GM18511 (cell line): Measurements from ENCODE around the gene FMNL3.

Source experiments
- ATAC-seq: cut with Tn5 transposase; IDR thresholded peaks from one replicate; pipeline ENCODE4 v1.9.1; 2021; ENCODE audit warnings: mild to moderate bottlenecking, moderate library complexity; ENCODE audit not compliant: unreplicated experiment

FMNL3 gene

GRCh38 chr12:49675137-49675536, 32.1 kb downstream of the FMNL3 start:
- no peak for ATAC-seq

DNA sequence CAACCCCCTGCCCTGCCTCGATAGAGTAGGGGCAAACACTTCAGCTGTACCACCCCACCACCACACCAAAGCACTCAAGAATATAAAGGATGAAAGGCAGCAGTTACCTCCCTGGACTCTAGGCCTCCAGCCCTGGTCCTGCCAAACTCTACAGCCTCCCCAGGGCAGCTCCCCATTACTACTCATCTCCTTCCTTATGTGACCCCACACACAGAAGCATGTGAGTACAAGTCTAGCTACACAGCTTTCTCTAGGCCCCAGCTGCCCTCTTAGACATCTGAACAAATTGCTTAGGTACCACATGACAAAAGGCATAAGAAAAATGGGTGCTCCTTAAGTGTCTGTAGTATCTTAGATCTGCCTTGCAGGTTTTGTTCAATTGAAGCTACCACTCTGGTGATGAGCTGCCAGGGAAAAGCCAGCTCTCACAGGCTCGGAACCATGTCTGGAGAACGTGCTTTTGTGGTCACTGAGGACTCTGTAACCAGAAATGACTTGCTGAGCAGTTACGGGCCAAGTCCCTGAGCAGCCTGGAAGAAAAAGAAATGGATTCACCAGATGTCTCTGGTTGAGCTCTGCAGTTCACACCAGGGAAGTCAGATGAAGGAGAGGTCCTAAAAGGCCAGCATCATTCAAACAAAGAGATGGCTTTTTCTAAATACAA, 32.8 kb downstream of the FMNL3 start:
- no peak for ATAC-seq

- no peak for ATAC-seq
Measured at GRCh38 chr12:49673446-49674317, 33.5 kb downstream of the FMNL3 start.

DNA sequence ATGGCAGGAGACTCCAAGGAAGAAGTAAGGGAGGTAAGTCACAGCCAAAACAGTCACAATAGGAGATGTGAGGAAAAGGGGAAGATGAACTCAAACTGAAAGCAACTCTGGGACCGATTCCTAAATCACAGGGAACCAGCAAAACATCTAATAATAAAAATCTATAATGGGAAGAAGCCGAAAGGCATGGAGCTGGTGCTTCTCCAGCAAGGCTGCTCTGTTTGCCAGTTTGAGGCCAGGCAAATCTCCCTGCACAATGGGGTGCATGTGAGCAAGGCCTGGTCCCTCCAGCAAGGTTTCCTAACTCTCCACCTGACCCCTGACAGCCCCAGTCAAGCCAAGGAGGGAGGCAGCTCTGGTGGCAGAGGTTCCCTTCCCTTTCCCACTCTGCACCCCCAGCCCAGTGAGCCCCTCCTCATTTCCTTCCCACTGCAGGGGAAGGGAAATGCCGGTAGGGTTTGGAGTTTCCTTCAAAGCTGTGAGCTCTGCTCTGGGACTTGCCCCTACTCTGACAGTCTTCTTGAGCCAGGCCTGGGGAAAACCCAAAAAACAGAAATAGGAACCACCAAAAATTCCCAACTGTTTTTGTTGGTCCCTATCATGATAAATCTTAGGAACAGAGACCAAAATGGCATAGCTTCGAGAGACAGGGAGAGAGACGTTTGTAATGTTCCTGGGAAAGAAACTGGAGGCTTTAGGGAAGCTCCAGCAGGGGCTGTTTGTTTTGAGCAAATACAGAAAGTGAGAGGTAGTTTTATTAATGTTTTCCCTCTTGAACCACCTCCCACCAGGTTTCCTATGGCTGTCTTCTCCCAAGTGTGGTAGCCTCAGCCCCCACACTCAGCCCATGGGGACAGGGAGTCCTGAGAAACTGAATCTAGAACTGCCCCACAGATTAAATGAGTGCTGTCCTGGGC, 34.6 kb downstream of the FMNL3 start:
- no peak for ATAC-seq

- ATAC-seq, result no peak
Measured at GRCh38 chr12:49671031-49671765, 36.0 kb downstream of the FMNL3 start.

- no peak for ATAC-seq
Measured at GRCh38 chr12:49669796-49670195, 37.4 kb downstream of the FMNL3 start.

GRCh38 chr12:49667325-49668090, 39.7 kb downstream of the FMNL3 start:
- ATAC-seq, result no peak

DNA sequence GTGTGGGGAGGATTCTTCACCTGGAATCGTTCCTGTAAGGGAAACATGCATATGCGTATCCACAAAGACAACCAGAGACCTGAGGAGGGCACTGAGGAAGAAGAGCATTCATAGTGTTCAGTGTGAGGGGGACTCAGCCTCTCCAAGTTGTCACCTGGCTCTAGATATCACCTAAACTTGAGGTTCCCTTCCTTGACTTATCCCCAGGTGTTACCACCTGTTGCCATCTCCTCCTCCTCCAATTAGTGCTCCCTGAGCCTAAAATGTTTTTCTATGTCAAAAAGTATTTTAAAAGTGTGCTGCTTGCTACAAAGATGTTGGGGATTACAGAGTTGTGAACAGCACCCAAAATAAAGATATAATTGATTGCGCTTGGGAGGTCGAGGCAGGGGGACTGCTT, 41.0 kb downstream of the FMNL3 start:
- no peak for ATAC-seq

DNA sequence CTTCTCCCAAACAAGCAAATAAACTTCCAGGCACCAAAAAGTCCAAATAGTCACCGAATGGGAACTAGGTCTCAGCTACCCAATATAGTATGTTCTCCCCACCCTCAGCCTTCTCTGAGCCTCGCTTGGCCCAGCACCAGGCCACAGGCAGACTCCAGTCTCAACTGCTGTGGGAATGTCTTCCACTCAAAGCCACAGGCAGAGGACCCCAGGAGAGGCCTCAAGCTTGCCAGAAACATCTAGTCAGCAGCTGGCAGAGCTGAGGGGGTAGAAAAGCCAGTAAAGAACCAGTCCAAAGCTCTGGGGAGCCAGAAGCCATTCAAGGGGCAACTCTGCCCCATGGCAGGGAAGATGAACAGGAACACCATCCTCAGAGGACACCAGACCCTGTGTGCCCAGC, 41.8 kb downstream of the FMNL3 start:
- no peak for ATAC-seq

DNA sequence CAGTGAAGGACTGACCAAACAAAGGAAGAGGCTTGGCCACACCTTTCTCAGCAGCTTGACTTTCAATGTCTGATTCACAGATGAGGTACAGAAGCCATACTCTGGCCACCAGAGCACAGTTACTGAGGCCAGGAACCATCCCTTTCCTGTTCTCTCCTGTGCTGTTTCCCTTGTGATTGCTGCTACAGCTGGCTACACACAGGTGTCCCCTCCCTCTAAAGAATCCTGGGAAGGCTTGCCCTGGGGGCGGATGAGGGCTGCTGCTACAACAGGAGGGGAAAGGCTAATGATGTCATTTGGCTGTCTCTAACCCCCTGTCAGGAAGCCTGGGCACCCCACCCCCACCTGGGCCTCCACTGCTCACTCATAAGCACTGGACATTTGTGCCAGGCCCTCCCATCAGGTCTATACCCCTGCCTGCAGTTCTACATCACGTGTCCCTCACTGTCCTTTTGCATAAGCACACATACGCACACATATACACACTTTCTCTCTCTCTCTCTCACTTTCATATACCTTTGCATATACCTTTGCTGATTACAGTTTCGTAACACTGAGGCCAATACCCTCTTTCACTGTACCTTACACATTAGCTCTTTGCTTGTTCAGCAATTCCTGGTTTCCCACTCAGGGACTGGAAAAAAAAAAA, 42.5 kb downstream of the FMNL3 start:
- peak; percentile 59 for ATAC-seq

- ATAC-seq, result no peak
Measured at GRCh38 chr12:49664167-49664566, 43.0 kb downstream of the FMNL3 start.

DNA sequence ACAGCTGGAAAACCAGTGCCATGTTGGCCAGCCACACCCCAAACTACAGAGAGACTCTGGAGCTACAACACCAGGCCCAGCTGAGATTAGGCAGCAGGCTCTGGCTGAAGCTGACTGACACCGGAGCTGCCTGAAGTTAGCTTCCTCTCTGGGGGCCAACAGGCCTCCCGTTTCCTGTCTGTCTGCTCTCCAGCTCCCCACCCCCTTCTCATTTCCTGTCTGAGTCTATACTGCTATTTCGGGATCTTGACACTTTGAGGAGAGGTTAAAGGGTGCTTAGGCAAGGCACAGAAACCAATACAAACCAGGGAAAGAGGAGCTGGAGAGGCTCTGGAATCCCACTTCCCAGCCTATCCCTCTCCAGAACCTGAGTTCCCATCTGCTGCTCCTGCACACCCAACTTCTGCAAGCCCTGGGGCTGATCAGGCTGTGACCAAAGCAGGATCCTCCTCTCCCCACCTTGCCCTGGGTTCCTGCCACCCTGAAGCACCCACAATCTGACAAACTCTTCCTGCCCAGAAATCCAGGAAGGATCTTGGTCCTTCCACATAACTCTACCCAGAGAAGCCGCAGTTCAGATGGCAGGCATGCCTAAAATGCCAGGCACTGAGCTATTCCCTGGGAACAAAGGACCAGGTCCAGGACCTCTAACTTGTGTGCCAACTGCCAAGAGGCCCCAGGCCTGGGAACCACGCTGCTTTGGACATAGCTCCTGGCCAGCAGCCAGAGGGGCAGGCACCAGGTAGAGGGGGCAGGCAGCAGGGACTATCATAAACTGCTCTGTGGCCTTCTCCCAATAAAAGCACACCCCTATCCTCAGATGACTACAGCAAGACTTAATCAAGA, 44.0 kb downstream of the FMNL3 start:
- peak; percentile 77 for ATAC-seq

DNA sequence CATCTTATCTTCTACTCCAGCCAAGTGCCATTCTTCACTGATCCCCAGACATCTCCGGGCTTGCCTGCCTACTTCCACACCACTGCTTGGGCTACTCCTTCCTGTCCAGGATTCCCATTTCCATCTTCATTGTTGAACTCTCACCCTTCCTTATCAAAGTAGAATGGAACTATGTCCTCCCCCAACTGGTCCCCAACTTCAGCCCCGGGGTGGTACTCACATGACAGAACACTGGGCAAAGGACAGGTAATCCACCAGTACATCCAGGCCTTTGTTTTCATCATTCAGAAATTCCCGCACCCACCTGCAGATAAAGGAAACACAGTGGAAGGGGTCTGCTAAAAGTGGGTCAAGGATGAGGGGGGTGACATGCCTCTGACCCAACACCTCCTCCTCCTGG, 45.5 kb downstream of the FMNL3 start:
- no peak for ATAC-seq

DNA sequence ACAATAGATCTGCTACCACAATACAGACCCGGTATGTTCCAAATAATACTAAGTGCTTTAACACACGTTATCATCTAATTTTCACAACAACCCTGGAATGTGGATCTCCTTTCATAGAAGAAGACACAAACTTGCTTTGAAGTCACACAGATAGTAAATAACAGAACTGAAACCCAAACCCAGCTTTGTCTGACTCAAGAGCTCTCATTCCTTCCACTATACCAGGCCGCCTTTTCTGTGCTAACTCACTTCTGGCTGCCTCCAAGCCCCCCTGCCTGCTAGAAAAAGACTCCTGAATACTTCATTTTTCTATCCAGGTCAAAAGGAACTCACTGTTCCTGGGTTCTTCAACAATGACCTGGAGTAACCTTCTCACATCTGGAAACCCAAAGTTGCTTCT, 46.0 kb downstream of the FMNL3 start:
- ATAC-seq, result peak; percentile 46

GRCh38 chr12:49659753-49660152, 47.5 kb downstream of the FMNL3 start:
- no peak for ATAC-seq

GRCh38 chr12:49658276-49658675, 48.9 kb downstream of the FMNL3 start:
- ATAC-seq, result no peak

GRCh38 chr12:49655595-49656236, 51.5 kb downstream of the FMNL3 start:
- no peak for ATAC-seq

DNA sequence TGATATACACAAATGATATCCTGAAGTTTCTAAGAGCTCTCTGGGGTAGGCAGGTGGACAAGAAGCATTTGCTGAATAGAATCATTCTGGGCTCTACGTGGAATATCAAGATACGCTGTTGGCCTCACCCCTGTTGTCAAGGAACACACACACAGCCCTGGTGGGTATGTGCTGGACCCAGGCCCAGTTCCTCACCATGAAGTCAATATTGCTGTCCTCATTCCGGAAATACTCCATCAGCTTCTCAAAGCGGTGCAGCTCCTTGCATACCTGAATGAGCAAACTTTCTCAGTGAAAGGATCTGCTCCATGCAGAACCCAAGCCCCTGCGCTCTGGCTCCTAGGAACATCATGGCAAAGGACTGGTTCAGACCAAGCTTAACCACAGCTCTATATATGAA, 52.5 kb downstream of the FMNL3 start:
- ATAC-seq, result no peak
